Ovary (tissue), 9 donors: ENCODE measurements around the gene PPL. TPM values are rescaled to one million over a fixed set of nuclear protein-coding genes. Genes with fewer than 3 reads are reported as not detected.

Experiments used
- DNase-seq, 5 donors: peaks; one replicate each; pipeline ENCODE4 v3.0.0-alpha.2; 2019 to 2020
- H3K27ac ChIP-seq, 2 donors: fragments of 200-600 bp; one replicate each; pipeline versions ENCODE4 v1.5.1 to v1.8.0; 2019 to 2022
- H3K27me3 ChIP-seq: fragments of 200-600 bp; one replicate; pipeline ENCODE4 v1.8.0; 2022
- H3K36me3 ChIP-seq: fragments of 200-600 bp; sonication (generic); one replicate; pipeline ENCODE4 v1.5.1; 2019
- H3K4me1 ChIP-seq: one replicate; pipeline ENCODE4 v1.8.1; 2013; ENCODE audit warnings: mild to moderate bottlenecking, moderate library complexity; ENCODE audit not compliant: insufficient read depth
- H3K4me3 ChIP-seq: fragments of 200-600 bp; sonication (generic); one replicate; pipeline ENCODE4 v1.5.1; 2017
- H3K9me3 ChIP-seq, 2 donors: fragments of 200-600 bp in 1 of 2; sonication (generic) in 1 of 2; one replicate each; pipeline versions ENCODE4 v1.5.1 to v1.8.1; 2013 to 2019; ENCODE audit warnings: mild to moderate bottlenecking in 1 of 2, moderate library complexity in 1 of 2
- CTCF ChIP-seq, 3 donors: fragments of 450-650 bp in 2 of 3; fragments of 200-600 bp in 1 of 3; IDR thresholded peaks; one replicate each; pipeline versions ENCODE4 v1.5.1 to v1.8.0; 2016 to 2022; ENCODE audit warnings: antibody characterized with exemption in 3 of 3, mild to moderate bottlenecking in 1 of 3
- EP300 ChIP-seq: sonication (generic); formaldehyde crosslinking; IDR thresholded peaks from one replicate; pipeline ENCODE4 v1.6.1; 2017; ENCODE audit warnings: antibody characterized with exemption
- POLR2A ChIP-seq: fragments of 450-650 bp; IDR thresholded peaks from one replicate; pipeline ENCODE4 v1.6.1; 2017; ENCODE audit warnings: antibody characterized with exemption, mild to moderate bottlenecking, moderate library complexity
- WGBS, 3 donors: extraction: QIAGEN DNeasy Blood & Tissue Kit in 1 of 3; methylation state at CpG; one replicate each; pipeline versions ENCODE4 v1.1.5 to v1.1.7; 2013 to 2017; 5-methylcytosine and 5-hydroxymethylcytosine counted together
- intact Hi-C, 4 donors: fragments of 100-400 bp; cut with DNase I; formaldehyde crosslinking; loops; one replicate each; pipeline versions ENCODE4 v1.11.0 to v1.15.1; 2022 to 2023
- polyA plus RNA-seq, 2 donors: library from polyadenylated mRNA; stranded (reverse); fragments of 200-250 nt in 1 of 2; fragments of 350-450 nt in 1 of 2; fragmentation: Illumina TruSeq in 1 of 2; extraction: RNeasy Lipid Tissue Mini Kit (QIAGEN cat#74804) in 1 of 2; gene quantifications; one replicate each; pipeline ENCODE4 v1.2.3, GENCODE V29; 2013 to 2014
- total RNA-seq, 7 donors: library from RNA; depleted of rRNA in 2 of 7; stranded (reverse); fragments of >200 nt in 2 of 7; fragmentation: NEBNext Ultra II Directional in 3 of 7; extraction: Animal tissue kit (Norgen Biotek cat#: 25700) in 3 of 7; gene quantifications; one replicate each; pipeline versions ENCODE4 v1.1.0 to v1.2.4, GENCODE V29; 2016 to 2023
- donor health status: DM: no; HTN: no; CAD: no; lungs with moderate emphysema.
- donor health status: DM: no; HTN: no; CAD: no.
- donor health status: Bipolar disorder and iron deficiency.
- donor health status: DM: yes; HTN: yes; CAD: no.
- donor health status: DM: no; HTN: no; CAD: no.
- donor health status: DM: yes; HTN: yes; CAD: no.

Gene PPL
- total and polyA plus RNA-seq, 9 donors, result 4.2 to 37.8 (median 9.1) TPM

GRCh38 chr16:4937782-4938682 lies 1.1 kb upstream of the PPL start:
- WGBS, 3 donors, result 81 to 85% (median 82%) methylated on average over 16 of the region's 16 CpGs
- Histone ChIP-seq H3K4me1 (peaks cover 8% of the 10 kb centered on the region), H3K9me3 (no peaks in the 10 kb centered on the region), H3K27ac (no peak overlapping the region), H3K4me3 (no peak overlapping the region), H3K36me3 (no peaks in the 10 kb centered on the region), H3K27me3 (no peaks in the 10 kb centered on the region)
- intact Hi-C loops, result loop anchor here in 1 of 4 donors (10.0 kb wide), 1 partner anchor 83 kb away; no protein-coding TSS in a partner anchor
- no peak for DNase-seq
- TF ChIP-seq EP300 (no peak), POLR2A (no peak), CTCF (IDR thresholded peaks at IDR 0.05) (no peak)

DNA sequence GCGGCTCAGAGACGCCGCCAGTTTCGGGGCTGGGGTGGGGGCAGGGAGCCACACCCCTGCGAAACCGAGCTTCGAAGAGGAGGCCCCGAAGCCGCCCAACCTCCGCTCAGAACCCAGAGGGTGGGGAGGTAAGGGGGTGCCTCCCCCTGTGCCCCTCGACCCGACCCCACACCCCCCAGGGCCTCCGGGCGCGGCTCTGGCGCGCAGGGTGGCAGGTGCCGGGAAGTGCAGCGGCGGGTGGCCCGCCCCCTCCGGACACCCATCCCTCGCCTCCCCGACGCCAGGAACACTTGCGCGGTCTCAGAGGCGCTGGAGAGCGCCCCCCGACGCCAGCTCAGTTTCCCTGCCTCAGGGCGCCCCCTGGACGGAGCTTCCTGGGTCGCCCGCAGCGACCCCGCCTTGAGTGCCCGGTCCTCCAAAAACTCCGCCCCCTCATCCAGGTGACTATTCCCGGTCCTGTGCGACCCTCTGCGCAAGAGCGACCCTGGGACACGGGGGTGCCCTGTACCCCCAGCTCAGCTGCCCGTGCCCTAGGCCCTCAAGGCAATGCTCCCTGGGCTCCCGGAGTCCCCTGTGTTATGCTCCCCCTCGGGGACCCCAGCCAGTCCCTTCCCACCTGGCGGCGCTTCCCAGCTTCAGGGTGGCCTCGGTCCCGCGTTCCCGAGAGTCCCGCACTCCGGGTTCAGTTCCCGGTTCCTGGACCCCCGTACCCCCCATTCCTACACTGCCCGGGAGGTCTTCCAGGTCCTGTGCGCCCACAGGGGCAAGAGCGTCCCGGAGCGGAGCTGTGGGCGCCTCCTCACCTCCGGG lies 562 bp downstream of the PPL start:
- Histone ChIP-seq H3K27ac (peak overlapping the region in 1 of 2 donors; percentile 39), H3K36me3 (no peaks in the 10 kb centered on the region), H3K4me3 (peak overlapping the region; percentile 47), H3K9me3 (no peaks in the 10 kb centered on the region), H3K27me3 (no peaks in the 10 kb centered on the region), H3K4me1 (no peaks in the 10 kb centered on the region)
- peak; percentile 44 to 65 (median 47) for DNase-seq
- intact Hi-C loops, result loop anchor here in 1 of 4 donors (10.0 kb wide), 1 partner anchor 82 kb away; no protein-coding TSS in a partner anchor
- WGBS, 3 donors, result 2% methylated on average over 39 to 64 of the region's 64 CpGs
- TF ChIP-seq CTCF (IDR thresholded peaks at IDR 0.05), result peak in 1 of 3 donors; percentile 27
- no peak for TF ChIP-seq EP300

GRCh38 chr16:4935241-4935855 lies 1.6 kb downstream of the PPL start:
- Histone ChIP-seq H3K4me3 (peak overlapping the region; percentile 47), H3K9me3 (no peaks in the 10 kb centered on the region), H3K36me3 (no peaks in the 10 kb centered on the region), H3K27ac (no peak overlapping the region), H3K27me3 (no peaks in the 10 kb centered on the region), H3K4me1 (no peaks in the 10 kb centered on the region)
- intact Hi-C loops, result loop anchor here in 1 of 4 donors (10.0 kb wide), 1 partner anchor 81 kb away; no protein-coding TSS in a partner anchor
- WGBS, 3 donors, result 63 to 70% (median 69%) methylated on average over 19 of the region's 19 CpGs
- TF ChIP-seq CTCF (IDR thresholded peaks at IDR 0.05), result no peak
- TF ChIP-seq POLR2A, result no peak
- TF ChIP-seq EP300, result no peak
- DNase-seq, result peak; percentile 55 to 87 (median 75)

DNA sequence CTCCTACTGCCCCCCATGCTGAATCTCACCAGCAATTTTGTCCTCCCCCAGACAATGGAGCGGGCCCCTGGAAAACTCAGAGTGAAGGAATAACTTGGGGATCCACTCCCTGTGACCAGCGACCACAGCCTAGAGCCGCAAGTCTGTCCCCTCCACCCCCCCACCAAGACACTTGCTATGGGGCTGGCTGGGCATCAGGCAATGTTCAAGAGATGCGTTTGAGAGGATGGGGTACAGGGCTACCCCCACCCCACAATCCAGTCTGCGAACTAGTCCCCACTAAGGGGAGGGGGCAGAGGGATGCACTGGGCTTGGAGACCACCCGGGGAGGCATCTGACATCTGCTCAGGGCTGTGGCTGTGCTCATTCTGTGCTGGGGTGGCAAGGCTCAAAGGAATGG lies 2.4 kb downstream of the PPL start:
- intact Hi-C loops, result loop anchor here in 1 of 4 donors (10.0 kb wide), 1 partner anchor 80 kb away; no protein-coding TSS in a partner anchor
- no peak for DNase-seq
- no peak overlapping the region for H3K27ac ChIP-seq
- H3K36me3 ChIP-seq, result no peaks in the 10 kb centered on the region
- no peak overlapping the region for H3K4me3 ChIP-seq
- 80 to 95% (median 91%) methylated on average over 6 of the region's 6 CpGs for WGBS, 3 donors
- H3K27me3 ChIP-seq, result no peaks in the 10 kb centered on the region
- TF ChIP-seq CTCF (IDR thresholded peaks at IDR 0.05) (no peak), EP300 (no peak), POLR2A (no peak)
- no peaks in the 10 kb centered on the region for H3K4me1 ChIP-seq
- no peaks in the 10 kb centered on the region for H3K9me3 ChIP-seq
